NB4 (cell line): Measurements from ENCODE around the gene ZNF784.

Experiments used
- DNase-seq: peaks from one replicate; pipeline ENCODE4 v3.0.0; 2010; ENCODE audit warnings: low read depth
- H3K4me3 ChIP-seq: one replicate; pipeline ENCODE4 v1.5.1; 2011; ENCODE audit warnings: mild to moderate bottlenecking, low read depth, low read length, moderate library complexity
- CTCF ChIP-seq: IDR thresholded peaks from one replicate; pipeline ENCODE4 v1.5.1; 2012; ENCODE audit warnings: low read depth, low read length
- MAX ChIP-seq: IDR thresholded peaks from 2 replicates; pipeline ENCODE4 v1.6.1; 2011; ENCODE audit warnings: low read depth, low read length
- MYC ChIP-seq: IDR thresholded peaks from 2 replicates; pipeline ENCODE4 v1.6.1; 2011; ENCODE audit warnings: low read depth, low read length
- POLR2A ChIP-seq: IDR thresholded peaks from 2 replicates; pipeline ENCODE4 v1.6.1; 2011; ENCODE audit warnings: mild to moderate bottlenecking; ENCODE audit not compliant: insufficient read length; ENCODE audit errors: extremely low read depth

Gene ZNF784

GRCh38 chr19:55615543-55616394 is 8.6 kb downstream of the ZNF784 start:
- no peak overlapping the region for H3K4me3 ChIP-seq
- no peak for DNase-seq
- TF ChIP-seq POLR2A (no peak), MAX (no peak), CTCF (no peak), MYC (no peak)

GRCh38 chr19:55614711-55615542 is 9.4 kb downstream of the ZNF784 start:
- no peak for TF ChIP-seq CTCF
- no peak for TF ChIP-seq POLR2A
- no peak for TF ChIP-seq MYC
- TF ChIP-seq MAX, result no peak
- H3K4me3 ChIP-seq, result no peak overlapping the region
- DNase-seq, result no peak

GRCh38 chr19:55613930-55614710 is 10.2 kb downstream of the ZNF784 start:
- DNase-seq, result no peak
- no peak overlapping the region for H3K4me3 ChIP-seq
- TF ChIP-seq MAX (no peak), CTCF (no peak), MYC (no peak), POLR2A (no peak)

GRCh38 chr19:55613396-55613795 is 11.0 kb downstream of the ZNF784 start:
- no peak overlapping the region for H3K4me3 ChIP-seq
- no peak for DNase-seq
- TF ChIP-seq MYC, result no peak

- H3K4me3 ChIP-seq, result no peak overlapping the region
- no peak for DNase-seq
- TF ChIP-seq POLR2A, result no peak
- no peak for TF ChIP-seq MAX
- TF ChIP-seq MYC, result no peak
- TF ChIP-seq CTCF, result no peak
Observed at GRCh38 chr19:55611983-55612645, 12.3 kb downstream of the ZNF784 start.
